ENCODE data around the gene HOXA7. TPM values are rescaled to one million over a fixed set of nuclear protein-coding genes. Genes with fewer than 3 reads are reported as not detected.

HOXA7 gene
- polyA plus RNA-seq, 1 donor = 2.3 TPM

DNA sequence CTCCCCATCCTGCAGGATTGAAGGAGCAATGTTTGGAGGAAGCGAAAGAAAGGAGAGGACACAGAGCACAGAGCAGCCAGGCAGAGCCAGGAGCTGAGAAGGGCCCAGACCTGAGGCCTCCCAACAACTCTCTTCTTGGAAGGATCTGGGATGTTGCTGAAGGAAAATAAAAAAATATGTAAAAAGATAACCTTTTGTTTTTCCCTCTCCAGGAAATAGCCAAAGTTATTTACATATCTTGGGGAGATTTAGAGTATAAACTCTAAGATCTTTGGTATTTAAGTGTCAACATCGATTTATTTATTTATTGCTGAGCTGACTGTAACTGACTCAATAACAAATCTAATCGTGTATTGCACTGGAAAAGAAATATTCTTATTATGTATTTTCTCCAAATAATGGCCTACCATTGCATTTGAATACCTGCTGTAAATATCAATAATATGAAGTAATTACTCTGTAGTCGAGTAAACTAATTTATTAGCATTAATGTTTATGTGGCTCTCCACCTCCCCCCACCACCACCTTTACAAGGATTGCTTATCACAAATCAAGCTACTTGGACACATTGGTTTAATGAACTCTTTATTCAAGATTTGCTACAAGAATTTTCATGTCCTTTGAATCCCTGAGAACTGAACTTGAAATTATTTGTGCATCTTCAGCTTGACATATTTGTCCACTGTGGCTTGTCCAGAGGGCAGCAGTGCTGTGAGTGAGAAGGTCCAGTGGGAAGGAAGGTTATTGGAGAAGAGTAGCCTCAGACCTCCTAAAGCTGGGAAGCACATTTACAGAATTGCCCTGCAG is 30.4 kb upstream of the HOXA7 start:
- 33% methylated on average over 1 of the region's 4 CpGs for WGBS (ENCODE audit: insufficient coverage, low lambda C conversion rate)
- no peaks in the 10 kb centered on the region for H3K36me3 ChIP-seq (ENCODE audit: control insufficient read depth, insufficient read depth, low read length)
- H3K27me3 ChIP-seq (ENCODE audit: control insufficient read depth, insufficient read depth, low read length) = peaks cover 99% of the 10 kb centered on the region
- H3K27ac ChIP-seq (ENCODE audit: low read length) = no peak overlapping the region
- peaks cover 14% of the 10 kb centered on the region for H3K4me1 ChIP-seq (ENCODE audit: control insufficient read depth, insufficient read depth, low read length)
- H3K4me3 ChIP-seq (ENCODE audit: low read length) = no peak overlapping the region
- DNase-seq = no peak
- peaks cover 36% of the 10 kb centered on the region for H3K9me3 ChIP-seq (ENCODE audit: control insufficient read depth, low read depth, low read length)

DNA sequence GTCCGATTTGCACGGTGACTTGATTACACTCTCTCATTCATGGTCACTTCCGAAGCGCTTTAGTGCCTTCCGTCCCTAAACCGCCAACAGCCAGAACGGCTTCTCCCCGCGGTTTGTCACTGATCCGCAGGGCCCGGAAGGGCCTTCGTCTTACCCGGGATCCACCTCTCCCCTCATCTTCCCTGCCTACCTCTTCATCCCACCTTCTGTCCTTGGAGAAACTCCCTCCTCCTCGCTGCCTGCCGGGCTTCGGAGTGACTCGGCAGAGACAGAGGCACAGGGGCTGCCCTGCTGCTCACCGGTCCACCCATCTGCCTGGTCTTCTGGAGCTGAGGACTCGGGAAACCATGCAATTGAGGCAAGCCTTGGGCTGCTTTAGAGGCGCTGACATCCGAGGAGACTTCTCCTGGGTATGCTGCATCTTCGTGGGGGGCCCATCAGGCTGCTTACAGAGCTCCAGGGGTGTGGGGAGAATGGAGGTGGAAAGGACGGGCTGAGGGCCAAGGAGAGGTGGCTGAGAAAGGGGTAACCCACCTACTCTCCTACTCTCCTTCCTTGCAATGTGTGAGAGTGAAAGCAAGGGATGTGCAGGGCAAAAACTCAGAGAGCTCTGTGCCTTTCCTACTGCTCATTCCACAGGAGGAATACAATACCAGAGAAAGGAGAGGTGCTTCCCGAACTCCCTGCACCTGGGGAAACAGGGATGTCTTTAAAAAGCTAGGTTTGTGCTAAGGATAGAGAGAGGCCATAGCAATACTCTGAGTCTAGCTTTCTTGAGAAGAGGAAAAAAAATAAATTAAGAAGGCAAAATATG is 29.6 kb upstream of the HOXA7 start:
- peaks cover 34% of the 10 kb centered on the region for H3K9me3 ChIP-seq (ENCODE audit: control insufficient read depth, low read depth, low read length)
- H3K36me3 ChIP-seq (ENCODE audit: control insufficient read depth, insufficient read depth, low read length) = no peaks in the 10 kb centered on the region
- H3K27ac ChIP-seq (ENCODE audit: low read length) = no peak overlapping the region
- no CpG with 5 or more reads among the region's 24 CpGs for WGBS (ENCODE audit: insufficient coverage, low lambda C conversion rate)
- H3K27me3 ChIP-seq (ENCODE audit: control insufficient read depth, insufficient read depth, low read length) = peaks cover 98% of the 10 kb centered on the region
- no peak overlapping the region for H3K4me3 ChIP-seq (ENCODE audit: low read length)
- H3K4me1 ChIP-seq (ENCODE audit: control insufficient read depth, insufficient read depth, low read length) = peaks cover 14% of the 10 kb centered on the region
- DNase-seq = no peak

DNA sequence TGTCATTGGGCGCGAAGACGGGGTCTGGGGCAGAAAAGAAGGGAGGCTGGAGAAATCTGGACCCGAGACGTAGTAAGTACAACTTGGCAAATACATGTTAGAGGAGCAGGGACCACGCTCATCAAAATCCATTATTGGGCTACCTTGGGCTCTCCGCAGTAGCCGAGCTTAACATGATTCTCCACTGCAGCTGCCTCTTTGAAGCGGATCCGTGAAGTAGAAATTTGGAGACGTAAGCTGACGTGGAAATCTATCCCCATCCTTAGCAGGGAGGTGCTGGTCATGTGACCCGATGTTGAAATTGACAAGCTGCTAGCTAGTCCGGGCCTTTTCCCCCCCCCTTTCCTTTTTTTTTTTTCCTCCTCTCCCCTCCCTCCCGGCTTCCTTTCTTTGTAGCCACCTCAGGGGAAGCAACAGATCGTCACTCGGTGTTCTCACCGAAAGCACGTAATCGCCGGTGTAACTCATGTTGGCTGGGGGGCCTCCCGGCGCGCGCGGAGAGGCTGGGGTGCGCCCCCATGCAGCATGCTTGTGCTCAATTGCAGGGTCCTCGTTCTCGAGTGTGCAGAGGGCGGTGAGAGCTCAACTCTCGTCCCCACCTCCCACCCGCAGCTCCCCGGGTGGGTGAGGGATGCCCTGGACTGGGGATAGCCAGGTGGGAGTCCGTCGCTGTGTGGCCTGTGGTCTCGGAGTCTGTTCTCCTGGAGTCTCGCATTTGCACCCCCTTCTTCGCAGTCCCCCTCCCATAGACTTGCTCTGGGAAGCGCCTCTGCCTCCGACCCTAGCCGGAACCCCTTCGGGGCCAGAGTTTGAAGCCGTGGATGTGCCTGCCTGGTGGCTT is 28.8 kb upstream of the HOXA7 start, which contains the start of gene HOXA11:
Gene HOXA11, minus strand, starts transcription at position 220 of the 841 bp plus-strand sequence. Its CDS starts 88 bp downstream, at position 132.
- 0% methylated on average over 2 of the region's 43 CpGs for WGBS (ENCODE audit: insufficient coverage, low lambda C conversion rate)
- Histone ChIP-seq H3K4me1 (ENCODE audit: control insufficient read depth, insufficient read depth, low read length) (peaks cover 14% of the 10 kb centered on the region), H3K4me3 (ENCODE audit: low read length) (no peak within 1 kb of the TSS), H3K36me3 (ENCODE audit: control insufficient read depth, insufficient read depth, low read length) (no peaks in the 10 kb centered on the region), H3K27me3 (ENCODE audit: control insufficient read depth, insufficient read depth, low read length) (peaks cover 98% of the 10 kb centered on the region), H3K9me3 (ENCODE audit: control insufficient read depth, low read depth, low read length) (peaks cover 34% of the 10 kb centered on the region), H3K27ac (ENCODE audit: low read length) (no peak within 1 kb of the TSS)
- DNase-seq = peak in 1 of 2 donors; percentile 20

DNA sequence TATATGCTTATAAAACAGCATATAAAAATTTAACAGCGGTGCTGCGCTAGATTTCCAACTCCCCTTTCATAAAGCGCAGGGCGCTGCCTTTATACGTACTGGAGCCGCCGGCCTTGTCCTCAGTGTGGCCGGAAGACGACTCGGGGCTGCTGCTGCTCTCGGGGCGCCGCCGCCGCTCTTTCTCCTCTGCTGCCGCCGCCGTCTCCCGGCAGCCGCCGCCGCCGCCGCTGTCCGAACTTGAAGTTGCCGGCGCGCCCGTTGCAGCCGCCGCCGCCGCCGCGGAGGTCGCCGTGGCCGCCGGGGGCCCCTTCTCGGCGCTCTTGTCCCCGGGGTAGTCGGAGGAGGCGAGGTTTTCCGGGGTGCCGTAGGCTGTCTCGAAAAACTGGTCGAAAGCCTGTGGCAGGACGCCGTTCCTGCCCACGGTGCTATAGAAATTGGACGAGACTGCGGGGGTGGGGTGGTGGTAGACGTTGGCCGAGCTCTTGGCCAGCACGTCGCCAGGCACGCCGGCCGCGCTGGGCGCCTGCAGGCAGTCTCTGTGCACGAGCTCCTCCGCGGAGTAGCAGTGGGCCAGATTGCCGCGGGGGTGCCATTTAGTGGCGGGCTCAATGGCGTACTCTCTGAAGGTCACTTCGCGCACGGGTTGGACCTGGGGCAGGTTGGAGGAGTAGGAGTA is 28.0 kb upstream of the HOXA7 start:
- no peak overlapping the region for H3K4me3 ChIP-seq (ENCODE audit: low read length)
- H3K4me1 ChIP-seq (ENCODE audit: control insufficient read depth, insufficient read depth, low read length) = peaks cover 14% of the 10 kb centered on the region
- peaks cover 98% of the 10 kb centered on the region for H3K27me3 ChIP-seq (ENCODE audit: control insufficient read depth, insufficient read depth, low read length)
- WGBS (ENCODE audit: insufficient coverage, low lambda C conversion rate) = no CpG with 5 or more reads among the region's 72 CpGs
- no peak overlapping the region for H3K27ac ChIP-seq (ENCODE audit: low read length)
- H3K36me3 ChIP-seq (ENCODE audit: control insufficient read depth, insufficient read depth, low read length) = no peaks in the 10 kb centered on the region
- peaks cover 34% of the 10 kb centered on the region for H3K9me3 ChIP-seq (ENCODE audit: control insufficient read depth, low read depth, low read length)
- peak in 1 of 2 donors; percentile 45 for DNase-seq

DNA sequence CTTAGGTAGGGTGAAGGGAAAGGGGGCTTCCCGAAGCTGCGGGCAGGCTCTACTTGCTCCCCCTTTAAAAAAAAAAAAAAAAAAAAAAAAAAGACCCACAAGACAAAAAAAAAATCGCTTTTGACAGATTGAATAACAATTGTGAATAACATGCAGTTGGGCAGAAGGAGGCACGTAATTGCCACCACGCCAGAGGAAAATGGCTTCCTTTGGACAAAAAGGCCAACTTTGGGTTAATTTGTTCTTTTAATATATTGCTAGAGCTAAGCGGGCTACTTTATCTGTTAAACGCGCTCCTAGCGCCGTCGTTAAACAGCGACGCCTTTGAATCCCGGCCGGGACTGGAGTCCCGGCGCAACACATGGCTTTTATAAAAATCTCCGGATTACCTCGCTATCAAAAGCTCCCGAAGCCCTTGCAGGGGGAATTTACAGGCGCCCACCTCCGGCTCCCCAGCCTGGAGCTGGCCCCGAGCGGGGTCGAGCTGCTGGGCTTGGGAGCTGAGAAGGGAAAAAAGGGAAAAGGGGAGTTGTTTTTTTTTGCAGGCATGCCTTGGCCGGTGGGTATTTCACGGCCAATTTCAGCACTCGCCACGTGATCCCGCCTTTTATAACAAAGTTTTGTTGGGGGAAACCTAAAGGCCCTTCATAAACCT is 27.3 kb upstream of the HOXA7 start:
- peaks cover 14% of the 10 kb centered on the region for H3K4me1 ChIP-seq (ENCODE audit: control insufficient read depth, insufficient read depth, low read length)
- peaks cover 29% of the 10 kb centered on the region for H3K9me3 ChIP-seq (ENCODE audit: control insufficient read depth, low read depth, low read length)
- H3K27ac ChIP-seq (ENCODE audit: low read length) = no peak overlapping the region
- peak in 1 of 2 donors; percentile 23 for DNase-seq
- peaks cover 98% of the 10 kb centered on the region for H3K27me3 ChIP-seq (ENCODE audit: control insufficient read depth, insufficient read depth, low read length)
- 7% methylated on average over 3 of the region's 30 CpGs for WGBS (ENCODE audit: insufficient coverage, low lambda C conversion rate)
- no peak overlapping the region for H3K4me3 ChIP-seq (ENCODE audit: low read length)
- H3K36me3 ChIP-seq (ENCODE audit: control insufficient read depth, insufficient read depth, low read length) = no peaks in the 10 kb centered on the region

DNA sequence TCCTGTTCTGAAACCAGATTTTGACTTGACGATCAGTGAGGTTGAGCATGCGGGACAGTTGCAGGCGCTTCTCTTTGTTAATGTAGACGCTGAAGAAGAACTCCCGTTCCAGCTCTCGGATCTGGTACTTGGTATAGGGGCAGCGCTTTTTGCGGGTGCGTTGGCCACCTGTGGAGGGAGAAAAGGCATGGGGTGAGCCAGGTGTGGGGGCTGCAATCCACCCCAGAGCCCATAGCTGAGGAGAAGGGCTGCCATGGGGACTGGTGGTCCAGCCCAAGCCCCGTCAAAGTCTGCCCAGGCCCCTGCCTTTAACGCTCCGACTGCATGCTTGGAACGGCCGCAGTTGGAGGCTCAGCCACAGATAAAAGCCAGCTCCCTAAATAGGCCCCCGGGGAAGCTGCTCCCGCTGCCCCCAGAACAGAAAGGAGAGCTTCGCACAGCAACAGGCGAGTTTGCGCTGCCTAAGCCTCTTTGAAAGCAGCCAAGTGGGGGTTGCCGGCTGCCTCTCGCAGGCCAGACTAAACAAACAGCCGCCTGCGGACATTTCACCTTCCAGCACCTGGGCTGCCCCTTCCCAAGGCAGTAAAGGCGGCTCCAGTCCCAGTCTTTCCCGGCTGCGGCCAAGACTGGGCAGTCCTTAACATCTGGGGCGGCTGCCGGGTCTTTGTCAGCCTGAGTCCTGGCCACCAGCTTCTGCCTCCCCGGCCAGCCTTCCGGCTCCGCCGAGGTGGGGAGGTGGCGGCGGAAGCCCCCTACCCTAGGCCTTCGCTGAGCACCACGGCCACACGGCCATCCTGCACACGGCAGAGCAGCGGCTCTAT is 26.6 kb upstream of the HOXA7 start:
- no CpG with 5 or more reads among the region's 39 CpGs for WGBS (ENCODE audit: insufficient coverage, low lambda C conversion rate)
- Histone ChIP-seq H3K27ac (ENCODE audit: low read length) (no peak overlapping the region), H3K36me3 (ENCODE audit: control insufficient read depth, insufficient read depth, low read length) (no peaks in the 10 kb centered on the region), H3K4me1 (ENCODE audit: control insufficient read depth, insufficient read depth, low read length) (peaks cover 11% of the 10 kb centered on the region), H3K27me3 (ENCODE audit: control insufficient read depth, insufficient read depth, low read length) (peaks cover 98% of the 10 kb centered on the region), H3K9me3 (ENCODE audit: control insufficient read depth, low read depth, low read length) (peaks cover 23% of the 10 kb centered on the region), H3K4me3 (ENCODE audit: low read length) (no peak overlapping the region)
- no peak for DNase-seq

DNA sequence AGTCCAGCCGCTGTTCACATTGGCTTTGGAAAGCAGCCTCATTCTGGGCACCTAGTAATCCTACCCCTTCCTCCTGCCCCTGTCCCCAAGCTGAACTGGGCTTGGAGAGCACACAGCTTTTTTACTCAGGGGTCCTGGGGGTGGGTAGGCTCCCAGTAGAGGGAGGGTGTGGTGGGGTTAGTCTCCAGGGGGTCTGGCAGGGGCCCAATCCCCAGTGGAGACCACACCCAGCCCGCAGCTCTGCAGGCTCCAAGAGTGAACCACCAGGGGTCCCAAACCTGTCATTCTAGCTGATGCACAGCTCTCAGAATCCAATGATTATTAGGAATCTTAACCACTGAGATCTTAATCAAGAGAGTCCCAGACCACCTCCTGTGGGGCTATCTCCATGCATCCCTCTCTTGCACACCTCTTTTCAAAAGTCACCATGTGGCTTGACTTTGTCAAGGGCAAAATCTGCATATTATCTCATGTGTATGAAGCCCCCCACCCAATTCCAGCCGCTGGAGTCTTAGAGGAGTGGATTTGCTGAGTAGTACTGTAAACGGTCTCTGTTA is 25.9 kb upstream of the HOXA7 start:
- H3K4me1 ChIP-seq (ENCODE audit: control insufficient read depth, insufficient read depth, low read length) = peaks cover 11% of the 10 kb centered on the region
- DNase-seq = no peak
- no peaks in the 10 kb centered on the region for H3K36me3 ChIP-seq (ENCODE audit: control insufficient read depth, insufficient read depth, low read length)
- H3K27ac ChIP-seq (ENCODE audit: low read length) = no peak overlapping the region
- peaks cover 98% of the 10 kb centered on the region for H3K27me3 ChIP-seq (ENCODE audit: control insufficient read depth, insufficient read depth, low read length)
- no peak overlapping the region for H3K4me3 ChIP-seq (ENCODE audit: low read length)
- peaks cover 18% of the 10 kb centered on the region for H3K9me3 ChIP-seq (ENCODE audit: control insufficient read depth, low read depth, low read length)
- no CpG with 5 or more reads among the region's 4 CpGs for WGBS (ENCODE audit: insufficient coverage, low lambda C conversion rate)

DNA sequence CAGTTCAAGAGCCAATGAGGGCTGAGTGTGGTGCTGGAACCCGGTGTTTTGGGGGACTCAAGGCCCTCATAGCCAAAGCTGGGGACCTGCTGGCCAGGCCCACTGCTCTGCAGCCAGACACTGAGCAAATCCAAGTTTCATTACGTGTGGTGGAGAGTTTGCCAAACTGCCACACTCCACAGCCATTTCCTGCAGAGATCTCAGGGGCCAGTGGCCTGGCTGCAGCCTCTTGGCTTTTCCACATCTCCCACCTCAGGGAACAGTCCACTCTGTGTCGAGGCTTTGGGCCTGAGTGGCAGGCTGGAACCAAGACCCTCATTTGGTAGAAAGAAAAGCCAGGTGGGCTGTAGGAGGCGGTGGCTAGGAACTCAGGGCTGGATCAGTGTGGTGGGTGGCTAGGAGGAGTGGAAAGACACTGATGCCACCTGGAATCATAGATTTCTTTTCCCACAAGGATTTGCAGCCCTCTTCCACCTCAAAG is 25.4 kb upstream of the HOXA7 start:
- Histone ChIP-seq H3K4me3 (ENCODE audit: low read length) (no peak overlapping the region), H3K9me3 (ENCODE audit: control insufficient read depth, low read depth, low read length) (peaks cover 20% of the 10 kb centered on the region), H3K4me1 (ENCODE audit: control insufficient read depth, insufficient read depth, low read length) (peaks cover 11% of the 10 kb centered on the region), H3K27ac (ENCODE audit: low read length) (no peak overlapping the region), H3K36me3 (ENCODE audit: control insufficient read depth, insufficient read depth, low read length) (no peaks in the 10 kb centered on the region), H3K27me3 (ENCODE audit: control insufficient read depth, insufficient read depth, low read length) (peaks cover 98% of the 10 kb centered on the region)
- no CpG with 5 or more reads among the region's 4 CpGs for WGBS (ENCODE audit: insufficient coverage, low lambda C conversion rate)
- DNase-seq = no peak
